HG02610 (cell line): Measurements from ENCODE around the gene VEGFA.

Experiments
- ATAC-seq: cut with Tn5 transposase; IDR thresholded peaks from one replicate; pipeline ENCODE4 v1.9.1; 2021; ENCODE audit warnings: mild to moderate bottlenecking, moderate library complexity; ENCODE audit not compliant: unreplicated experiment

The VEGFA gene

DNA sequence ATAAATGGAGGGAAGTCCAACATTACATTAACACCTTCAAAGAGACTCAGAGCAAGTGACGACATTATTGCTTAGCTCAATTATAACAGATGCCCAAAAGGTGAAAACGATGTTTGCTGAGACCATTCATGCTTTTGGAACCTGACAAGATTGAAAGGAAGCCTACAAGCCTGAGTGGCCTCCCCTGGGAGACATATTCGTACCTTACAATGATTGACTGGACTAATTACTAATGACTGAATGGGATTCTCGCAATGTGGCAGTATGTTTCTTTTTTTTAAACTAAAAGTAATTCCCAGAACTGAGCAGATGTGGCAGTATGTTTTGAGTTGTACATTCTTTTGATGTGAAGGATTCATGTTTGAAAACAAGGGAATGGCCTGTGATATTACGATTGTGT, 49.9 kb downstream of the VEGFA start:
- ATAC-seq = no peak

GRCh38 chr6:43820486-43820885, 50.5 kb downstream of the VEGFA start:
- ATAC-seq = no peak

- no peak for ATAC-seq
Measured at GRCh38 chr6:43821101-43821886, 51.3 kb downstream of the VEGFA start.

GRCh38 chr6:43823390-43823789, 53.4 kb downstream of the VEGFA start:
- no peak for ATAC-seq

- ATAC-seq = no peak
Measured at GRCh38 chr6:43823879-43824702, 54.1 kb downstream of the VEGFA start.

- ATAC-seq = no peak
Measured at GRCh38 chr6:43824703-43825064, 54.7 kb downstream of the VEGFA start.

- no peak for ATAC-seq
Measured at GRCh38 chr6:43825187-43826115, 55.4 kb downstream of the VEGFA start.

GRCh38 chr6:43826730-43827129, 56.7 kb downstream of the VEGFA start:
- no peak for ATAC-seq

- ATAC-seq = no peak
Measured at GRCh38 chr6:43827898-43828297, 57.9 kb downstream of the VEGFA start.

- no peak for ATAC-seq
Measured at GRCh38 chr6:43828711-43829110, 58.7 kb downstream of the VEGFA start.

GRCh38 chr6:43829470-43829869, 59.5 kb downstream of the VEGFA start:
- no peak for ATAC-seq

- no peak for ATAC-seq
Measured at GRCh38 chr6:43830775-43831174, 60.8 kb downstream of the VEGFA start.

DNA sequence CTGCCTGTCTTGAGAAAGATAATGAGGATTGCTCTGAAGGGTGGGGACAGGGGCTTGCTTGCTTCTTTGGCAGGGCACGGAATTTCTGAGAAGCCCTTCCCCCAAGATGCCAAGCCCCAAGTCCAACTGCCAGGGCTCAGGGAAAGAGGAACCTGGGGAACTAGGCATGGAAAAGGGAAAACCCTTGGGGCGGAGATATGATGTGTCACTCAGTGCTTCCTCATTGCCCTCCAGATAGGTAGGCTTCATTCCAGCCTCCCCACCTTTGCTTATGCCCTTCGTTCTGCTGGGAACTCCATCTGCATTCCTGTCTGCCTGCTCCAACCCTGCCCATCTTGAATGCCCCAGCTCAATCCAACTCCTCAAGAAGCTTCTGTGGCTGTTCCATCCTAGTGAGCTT, 61.2 kb downstream of the VEGFA start:
- ATAC-seq = no peak

DNA sequence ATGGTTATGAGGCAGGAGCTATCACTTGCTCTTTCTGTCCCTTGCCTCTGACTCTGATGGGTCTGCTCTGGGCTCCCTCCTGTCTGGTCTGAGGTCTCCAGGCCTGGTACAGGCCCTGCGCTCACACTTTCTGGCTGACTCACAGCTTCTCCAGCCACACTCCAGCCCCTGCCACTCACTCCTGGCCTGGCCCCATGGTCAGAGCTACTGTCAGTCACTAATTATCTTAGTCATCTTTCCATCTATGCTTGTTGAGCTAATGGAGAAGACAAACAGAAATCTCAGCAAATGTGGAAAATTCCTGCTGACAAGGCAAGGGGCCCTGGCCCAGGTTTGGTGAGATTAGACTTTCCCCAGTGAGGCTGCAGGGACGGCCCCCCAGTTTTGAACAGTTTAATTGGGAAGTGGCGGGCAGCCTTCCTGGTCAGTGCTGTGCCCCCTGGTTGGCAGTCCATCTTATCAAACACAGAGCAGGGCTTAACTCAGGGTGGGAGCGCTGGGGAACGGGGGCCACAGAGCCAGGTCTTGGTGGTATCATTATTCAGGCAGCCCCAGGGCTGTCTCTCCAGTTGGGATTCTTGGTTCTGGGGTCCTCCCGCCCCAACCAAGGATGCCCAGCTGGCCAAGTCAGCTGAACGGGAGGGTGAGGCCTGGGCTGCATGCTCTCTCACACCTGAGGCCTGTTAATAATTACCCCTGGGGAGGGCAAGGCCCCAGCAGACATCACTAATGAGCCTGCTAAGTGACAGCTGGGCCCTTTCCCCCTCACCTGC, 63.4 kb downstream of the VEGFA start:
- ATAC-seq = no peak

- no peak for ATAC-seq
Measured at GRCh38 chr6:43833996-43834390, 64.0 kb downstream of the VEGFA start.

GRCh38 chr6:43834528-43835155, 64.6 kb downstream of the VEGFA start:
- ATAC-seq = no peak

DNA sequence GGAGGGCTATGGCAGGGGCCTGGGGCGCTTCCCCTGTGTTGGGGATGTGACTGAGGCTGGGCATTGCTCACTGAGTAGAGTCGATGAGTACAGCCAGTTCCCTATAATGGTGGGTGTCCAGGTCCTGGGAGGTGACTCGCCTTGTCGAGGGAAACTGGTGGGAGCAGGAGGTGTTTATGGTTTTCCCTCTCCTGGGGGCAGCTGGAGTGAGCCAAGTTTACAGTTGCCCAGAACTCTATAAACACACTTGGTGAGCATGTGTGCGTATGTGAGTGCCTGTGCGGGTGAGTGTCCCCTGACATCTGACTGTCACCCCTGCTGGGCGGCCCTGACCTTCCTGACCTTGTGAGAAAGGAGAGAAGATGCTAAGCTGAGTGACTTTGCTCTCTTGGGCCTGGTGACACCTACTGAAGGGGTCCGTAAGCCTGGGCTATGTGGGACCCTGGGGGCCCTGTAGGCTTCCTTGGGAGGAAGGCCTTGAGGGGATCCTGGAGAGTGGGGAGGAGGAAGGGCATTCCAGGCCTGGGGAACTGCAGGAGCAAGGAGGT, 65.9 kb downstream of the VEGFA start:
- ATAC-seq = no peak
